Activated CD8-positive, alpha-beta memory T cell treated with anti-CD3 and anti-CD28 coated beads, Interleukin-2, amount 50 U/mL, for 24 hours (primary cell): ENCODE data around the gene COA8.
"Not testable (repeated sequence)": the region's sequence is repeated elsewhere in the genome, so short reads cannot be mapped to it uniquely, and the experiment has no call there.

Experiments
- DNase-seq: peaks from one replicate; pipeline ENCODE4 v3.0.0-alpha.2; 2020; ENCODE audit errors: extremely low read depth

The COA8 gene

DNA sequence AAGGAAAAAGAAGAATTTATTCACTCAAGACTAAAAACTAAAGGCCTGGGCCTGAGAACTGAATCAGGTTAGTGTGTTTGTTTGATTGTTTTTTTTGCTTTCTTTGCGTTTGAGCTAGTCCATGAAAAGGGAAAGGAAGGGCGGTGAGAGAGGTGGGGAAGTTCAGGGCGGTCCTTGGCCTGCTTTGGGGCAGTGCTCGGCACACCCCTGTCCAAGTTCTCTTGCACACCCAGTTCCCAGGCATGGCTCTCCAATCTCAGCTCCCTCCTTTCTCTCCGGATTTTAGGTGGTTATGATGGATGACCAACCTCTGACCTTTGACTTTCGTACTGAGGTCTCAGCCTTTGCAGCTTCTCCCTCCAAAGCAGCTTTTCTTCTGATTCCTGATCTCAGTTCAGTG, 11.3 kb downstream of the COA8 start:
- no peak for DNase-seq

DNA sequence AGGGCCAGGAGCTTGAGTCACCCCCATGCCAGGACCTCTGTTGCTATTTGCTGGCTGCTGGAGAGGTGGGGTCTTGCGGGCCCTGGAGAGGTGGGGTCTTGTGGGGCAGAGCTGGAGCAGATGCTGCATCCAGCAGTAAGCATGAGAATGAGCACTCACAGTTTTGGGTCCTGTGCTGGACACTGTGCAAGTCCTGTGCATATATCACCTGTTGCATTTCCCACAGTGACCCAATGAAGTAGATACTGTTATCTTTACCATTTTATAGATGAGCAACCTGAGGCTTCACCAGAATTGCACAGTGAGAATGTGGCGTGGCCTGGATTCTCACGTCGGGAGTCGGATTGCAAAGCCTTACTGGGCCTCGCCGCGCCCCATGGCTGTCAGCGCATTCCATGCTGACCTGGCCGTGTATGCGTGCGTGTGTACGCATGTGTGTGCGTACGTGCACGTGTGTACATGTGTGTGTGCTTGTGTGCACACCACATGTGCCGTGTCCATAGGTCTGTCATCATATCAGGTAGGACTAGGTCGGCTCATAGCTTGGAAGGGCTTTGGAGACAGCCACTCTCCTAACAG, 12.0 kb downstream of the COA8 start:
- DNase-seq, result no peak

DNA sequence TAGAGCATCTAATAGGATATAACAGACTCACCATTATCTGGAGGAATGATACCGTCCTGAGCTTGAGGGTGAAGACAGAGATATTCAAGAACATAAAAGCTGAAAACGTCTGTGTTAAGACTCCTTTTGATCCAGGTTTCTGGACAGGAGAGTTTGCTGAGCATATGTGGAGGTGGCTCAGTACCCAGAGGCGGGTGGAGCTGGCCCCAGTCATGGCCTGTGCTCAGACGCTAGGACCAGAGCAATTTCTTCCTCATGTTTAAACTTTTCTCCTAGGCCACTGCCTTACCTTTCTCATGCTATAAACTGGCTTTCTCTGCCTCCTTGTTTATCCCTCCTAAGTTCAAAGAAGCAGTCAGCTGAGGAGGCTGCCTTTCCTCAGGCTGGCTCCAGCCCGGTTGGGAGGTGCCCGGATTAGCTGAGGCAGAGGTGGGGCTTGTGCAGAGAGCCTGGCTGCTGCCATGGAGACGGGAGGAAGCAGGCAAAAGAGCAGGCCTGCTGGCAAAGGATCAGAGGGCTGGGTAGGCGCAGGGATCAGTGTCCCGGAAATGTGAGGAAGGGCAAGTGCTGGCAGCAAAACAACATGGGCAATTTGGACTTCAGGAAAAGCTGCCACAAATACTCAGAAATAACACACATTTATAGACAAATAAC, 13.7 kb downstream of the COA8 start:
- DNase-seq, result no peak

DNA sequence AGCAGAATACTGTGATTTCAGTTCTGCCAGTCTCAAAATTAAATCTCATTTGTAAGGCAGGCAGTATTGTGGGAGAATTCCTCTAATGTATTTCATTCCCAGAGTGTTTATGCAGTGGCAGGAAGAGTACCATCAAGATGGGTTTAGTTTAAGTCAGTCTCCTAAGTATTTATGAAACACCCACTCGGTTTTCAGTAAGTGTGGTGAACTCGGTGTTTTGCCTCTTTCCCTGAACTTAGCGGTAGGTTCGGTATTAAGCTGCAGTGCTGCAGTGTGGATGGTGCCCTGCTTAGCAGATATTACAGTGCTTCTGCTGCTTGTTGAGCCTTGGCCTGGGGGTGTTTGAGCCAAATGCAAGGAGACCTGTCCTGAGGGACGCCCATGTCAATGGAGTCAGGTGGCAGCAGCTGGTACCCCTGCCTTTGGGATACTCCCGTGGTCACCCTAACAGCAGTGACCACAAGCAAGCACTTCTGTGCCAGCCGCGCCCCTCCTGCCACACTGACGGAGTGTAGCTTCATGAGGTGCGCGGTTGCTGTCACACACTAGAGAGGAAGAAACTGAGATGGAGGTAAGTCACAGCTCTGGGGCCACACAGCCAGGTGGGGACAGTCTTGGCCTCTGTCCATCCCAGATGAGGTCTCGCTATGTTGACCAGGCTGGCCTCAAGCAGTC, 15.8 kb downstream of the COA8 start:
- DNase-seq, result no peak

DNA sequence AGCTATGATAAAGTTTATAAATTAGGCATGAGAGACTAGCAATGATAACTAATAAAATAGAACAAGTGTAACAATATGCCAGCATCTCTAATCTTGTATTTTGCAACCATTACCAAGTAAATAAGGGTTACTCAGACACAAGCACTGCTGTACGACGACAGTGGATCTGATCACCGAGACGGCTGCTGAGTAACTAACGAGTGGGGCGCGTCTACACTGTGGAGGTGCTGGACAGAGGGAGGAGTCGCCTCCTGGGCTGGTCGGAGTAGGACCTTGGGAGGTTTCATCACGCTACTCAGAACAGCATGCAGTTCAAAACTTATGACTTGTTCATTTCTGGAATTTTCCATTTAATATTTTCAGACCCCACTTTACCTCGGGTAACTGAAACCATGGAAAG, 18.4 kb downstream of the COA8 start:
- DNase-seq, result no peak

DNA sequence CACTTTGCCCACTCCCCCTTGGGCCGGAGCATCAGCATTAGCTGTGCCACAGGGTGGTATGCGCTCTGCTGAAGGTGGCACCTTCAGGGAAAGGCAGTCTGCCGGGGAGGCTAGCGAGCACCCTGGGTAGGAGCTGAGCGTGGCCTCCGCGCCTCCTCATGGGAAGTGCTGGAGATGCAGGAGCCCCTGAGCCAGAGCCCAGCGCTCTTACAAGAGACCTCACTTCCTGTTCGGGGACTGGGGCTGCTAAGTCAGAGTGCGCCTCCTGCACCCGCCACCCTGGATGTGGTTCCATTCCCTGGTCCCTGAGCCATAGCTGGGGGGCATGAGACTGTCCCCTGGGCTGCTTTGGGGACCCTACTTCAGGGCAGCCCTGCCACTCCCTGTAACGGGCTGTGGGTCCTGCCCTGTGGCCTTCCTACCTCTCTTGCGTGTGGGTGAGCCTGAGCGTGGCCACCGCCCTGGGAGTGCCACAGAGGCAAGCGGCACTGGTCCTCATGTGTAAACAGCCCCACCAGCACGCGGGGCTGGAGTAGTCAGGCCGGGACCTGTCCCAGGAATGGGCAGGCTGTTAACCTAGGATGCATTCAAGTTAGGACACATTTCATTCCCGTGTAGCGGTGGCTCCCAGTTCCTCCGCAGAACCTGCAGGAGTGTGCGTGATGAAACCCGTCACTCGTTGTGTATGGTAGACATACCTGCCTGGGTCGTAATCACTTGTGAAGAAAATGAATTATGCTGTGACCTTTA, 19.4 kb downstream of the COA8 start:
- no peak for DNase-seq

DNA sequence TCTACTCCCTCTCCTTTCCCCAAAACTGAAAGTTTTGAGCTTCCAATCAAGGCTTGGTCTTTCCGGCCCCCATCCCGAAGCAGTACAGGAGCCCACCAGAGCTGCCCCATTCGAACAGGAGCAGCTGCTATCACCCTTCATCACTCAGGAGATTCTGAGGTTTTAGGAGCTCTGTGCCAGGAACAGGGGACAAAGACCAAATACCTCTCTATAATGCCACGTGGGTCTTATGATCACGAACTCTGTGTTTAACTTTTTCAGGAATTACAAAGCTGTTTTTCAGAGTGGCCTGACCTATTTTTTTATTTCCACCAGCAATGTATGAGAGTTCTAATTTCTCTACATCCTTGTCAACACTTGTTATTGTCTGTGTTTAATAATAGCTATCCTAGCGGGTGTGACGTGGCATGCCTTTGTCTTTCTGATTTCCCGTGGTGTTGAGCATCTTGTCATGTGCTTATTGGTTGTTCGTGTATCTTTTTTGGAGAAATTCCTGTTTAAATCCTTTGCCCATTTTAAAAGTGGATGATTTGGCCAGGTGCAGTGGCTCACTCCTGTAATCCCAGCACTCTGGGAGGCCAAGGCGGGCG, 21.7 kb downstream of the COA8 start:
- DNase-seq, result no peak

DNA sequence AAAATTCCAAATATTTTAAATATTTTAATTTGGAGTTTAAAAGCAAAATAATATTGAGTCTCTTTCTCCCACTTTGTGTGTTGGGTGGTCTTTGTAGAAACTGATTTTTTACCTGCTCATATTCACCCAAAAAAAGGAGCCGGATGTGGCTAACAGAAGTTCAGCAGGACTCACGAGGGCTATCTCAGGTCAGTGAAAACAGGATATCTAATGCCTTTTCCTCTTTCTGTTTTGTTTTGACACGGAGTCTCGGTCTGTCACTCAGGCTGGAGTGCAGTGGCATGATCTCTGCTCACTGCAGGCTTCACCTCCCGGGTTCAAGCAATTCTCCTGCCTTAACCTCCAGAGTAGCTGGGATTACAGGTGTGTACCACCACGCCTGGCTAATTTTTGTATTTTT, 30.8 kb downstream of the COA8 start:
- DNase-seq, result no peak

DNA sequence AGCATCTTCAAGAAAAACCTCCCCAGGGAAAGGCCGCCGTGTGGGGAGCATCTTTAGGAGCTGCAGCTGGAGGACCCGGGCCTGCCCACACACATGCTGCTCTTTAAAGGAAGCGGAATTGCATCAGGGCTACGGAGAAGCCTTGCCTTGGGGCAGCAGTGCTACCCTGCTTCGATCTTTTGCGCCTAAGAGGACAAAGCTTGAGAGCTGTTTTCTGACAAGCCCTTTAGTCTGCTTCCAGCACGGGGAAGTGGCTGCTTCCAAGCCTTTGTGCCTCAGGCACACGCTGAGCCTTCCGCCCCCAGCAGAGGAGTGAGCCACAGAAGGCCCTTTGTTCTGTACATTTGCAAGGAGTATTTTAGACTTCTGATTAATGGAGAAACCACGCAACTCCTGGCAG, 31.5 kb downstream of the COA8 start:
- no peak for DNase-seq

DNA sequence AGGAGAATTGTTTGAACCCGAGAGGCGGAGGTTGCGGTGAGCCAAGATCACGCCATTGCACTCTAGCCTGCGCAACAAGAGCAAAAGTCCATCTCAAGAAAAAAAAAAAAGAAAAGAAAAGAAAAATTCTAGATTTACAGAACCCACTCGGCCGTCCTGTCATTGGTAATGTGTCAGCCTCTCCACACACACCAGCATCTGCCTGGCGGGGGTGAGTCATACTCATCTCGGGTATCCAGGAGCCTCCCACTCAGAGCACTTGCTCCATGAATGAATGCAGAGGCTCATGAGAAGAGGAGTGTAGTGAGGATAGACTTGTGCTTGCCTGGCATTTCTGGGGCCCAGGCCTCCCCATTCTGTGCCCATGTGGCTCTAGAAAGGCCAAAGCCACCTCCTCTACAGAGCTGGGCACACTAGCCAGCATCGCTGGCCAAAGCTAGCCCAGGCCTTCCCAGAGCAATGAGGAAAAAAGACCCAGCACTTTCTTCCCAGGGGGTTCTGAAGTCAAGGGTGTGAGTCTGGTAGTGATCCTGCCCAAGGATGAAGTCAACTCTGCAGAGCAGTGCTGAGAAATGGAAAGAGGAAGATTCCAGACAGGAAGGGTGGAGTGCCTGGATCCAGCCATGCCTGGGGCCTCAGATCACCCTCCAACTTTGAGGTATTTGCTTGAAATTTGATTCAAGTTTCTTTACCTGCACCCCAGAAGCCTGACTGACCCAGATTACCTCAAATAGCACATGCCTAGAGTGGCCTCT, 35.0 kb downstream of the COA8 start:
- no peak for DNase-seq

DNA sequence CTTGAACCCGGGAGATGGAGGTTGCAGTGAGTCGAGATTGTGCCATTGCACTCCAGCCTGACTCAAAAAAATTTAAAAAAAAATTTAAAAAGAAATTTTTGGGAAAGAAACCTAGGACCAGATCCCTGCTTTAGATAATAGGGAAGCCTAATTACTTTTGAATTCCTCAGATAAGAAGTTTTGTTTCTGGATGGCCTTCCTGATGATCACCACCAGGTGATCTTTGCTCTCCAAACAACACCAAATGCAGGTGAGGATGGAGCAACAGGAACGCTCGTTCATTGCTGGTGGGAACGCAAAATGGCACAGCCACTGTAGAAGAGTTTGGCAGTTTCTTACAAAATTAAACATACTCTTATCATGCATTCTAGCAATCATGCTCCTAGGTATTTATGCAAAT, 37.7 kb downstream of the COA8 start:
- no peak for DNase-seq

DNA sequence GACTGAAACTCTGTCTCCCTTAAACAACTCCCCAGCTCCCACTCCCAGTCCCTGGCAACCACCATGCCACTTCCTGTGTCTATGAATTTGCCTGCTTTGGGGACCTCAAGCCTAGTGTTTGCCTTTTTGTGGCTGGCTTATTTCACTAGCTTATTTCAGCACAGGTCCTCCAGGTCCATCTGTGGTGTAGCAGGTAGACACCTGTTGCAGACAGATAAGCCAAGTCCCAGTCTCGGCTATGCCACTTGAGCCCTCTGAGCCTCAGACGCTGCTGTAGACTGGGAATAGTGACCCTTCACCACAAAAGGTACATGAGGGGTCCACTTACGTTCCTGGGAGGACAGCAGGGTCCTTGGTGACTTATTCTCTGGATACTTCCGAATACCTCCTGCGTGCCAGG, 41.9 kb downstream of the COA8 start:
- DNase-seq, result no peak

DNA sequence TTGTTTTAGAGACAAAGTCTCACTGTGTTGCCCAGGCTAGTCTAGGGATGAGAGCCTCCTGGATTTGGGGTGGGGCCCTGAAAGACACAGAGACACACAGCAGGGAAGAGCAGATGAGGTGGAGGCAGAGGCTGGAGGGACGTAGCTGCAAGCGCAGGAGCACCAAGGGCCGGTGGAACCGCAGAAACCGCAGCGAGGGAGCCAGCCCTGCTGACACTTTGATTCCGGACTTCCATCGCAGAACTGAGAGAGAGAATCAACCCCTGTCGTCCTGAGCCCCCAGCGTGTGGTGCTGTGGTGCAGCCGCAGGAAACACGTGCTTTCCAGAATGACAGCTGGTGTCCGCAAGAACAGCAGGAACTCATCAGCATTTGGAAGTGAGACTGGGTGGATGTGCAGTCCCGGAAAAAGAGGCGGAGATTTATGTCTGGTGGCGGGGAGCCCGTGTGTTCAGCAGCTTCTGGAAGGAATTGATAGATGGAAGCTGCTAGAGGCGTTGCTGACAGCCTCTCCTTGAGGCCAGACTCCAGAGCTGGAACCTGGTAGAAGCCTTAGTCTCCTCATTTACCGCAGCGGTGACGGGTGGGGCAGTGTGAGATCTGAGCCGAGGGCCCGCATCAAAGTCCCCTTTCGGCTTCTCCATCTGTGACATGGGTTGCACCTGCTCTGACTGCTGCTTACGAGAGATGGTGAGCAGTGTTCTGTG, 44.4 kb downstream of the COA8 start:
- DNase-seq, result no peak

DNA sequence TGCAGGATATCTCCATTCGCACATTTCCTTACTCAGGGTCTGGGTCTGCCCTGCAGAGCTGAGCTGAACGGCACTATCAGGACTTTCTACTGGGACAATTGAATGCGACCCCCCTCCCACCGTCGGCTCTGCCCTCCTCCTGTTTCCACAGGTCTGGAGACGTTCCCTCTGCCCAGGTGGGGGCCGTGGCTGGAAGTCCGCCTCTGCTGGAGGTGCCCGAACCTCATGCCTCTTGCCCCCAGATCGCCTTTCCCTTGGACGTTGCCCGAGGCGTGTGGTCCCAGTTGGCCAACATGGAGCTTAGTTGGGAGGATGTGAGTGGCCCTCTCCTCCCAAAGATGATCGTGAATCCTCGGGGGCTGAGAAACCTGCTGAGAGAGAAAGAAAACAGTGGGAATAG, 45.1 kb downstream of the COA8 start:
- DNase-seq, result no peak

DNA sequence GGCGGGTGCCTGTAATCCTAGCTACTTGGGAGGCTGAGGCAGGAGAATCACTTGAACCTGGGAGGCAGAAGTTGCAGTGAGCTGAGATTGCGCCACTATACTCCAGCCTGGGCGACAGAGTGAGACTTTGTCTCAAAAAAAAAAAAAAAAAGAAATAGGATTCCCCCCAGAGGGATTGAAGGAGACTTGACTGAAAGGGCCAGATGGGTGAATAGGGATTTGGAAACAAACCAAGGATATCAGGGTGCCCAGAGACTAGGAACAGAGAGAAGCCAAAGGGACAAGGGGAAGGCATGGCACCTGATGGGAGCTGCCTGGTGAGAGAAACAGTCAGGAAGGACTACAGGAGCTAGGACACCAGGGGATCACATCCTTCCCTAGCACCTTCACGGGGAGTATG, 46.3 kb downstream of the COA8 start:
- DNase-seq, result not testable (repeated sequence)

DNA sequence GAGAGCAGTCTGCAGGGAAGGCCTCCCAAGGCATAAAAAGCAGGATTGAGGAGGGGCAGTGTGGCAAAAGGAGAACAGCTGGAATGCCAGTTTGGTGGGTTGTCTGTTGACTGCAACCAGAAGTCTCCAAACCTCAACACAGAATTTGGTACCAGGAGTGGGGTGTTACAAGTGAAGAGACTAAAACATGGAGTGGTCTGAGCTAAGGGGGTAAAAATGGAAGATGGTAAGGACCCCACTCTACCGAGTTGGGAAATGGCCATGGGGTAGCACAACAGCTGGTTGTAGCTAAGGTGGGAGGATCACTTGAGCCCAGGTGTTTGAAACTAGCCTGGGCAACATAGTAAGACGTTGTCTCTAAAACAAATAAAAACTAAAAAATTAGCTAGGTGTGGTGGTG, 48.5 kb downstream of the COA8 start:
- no peak for DNase-seq

DNA sequence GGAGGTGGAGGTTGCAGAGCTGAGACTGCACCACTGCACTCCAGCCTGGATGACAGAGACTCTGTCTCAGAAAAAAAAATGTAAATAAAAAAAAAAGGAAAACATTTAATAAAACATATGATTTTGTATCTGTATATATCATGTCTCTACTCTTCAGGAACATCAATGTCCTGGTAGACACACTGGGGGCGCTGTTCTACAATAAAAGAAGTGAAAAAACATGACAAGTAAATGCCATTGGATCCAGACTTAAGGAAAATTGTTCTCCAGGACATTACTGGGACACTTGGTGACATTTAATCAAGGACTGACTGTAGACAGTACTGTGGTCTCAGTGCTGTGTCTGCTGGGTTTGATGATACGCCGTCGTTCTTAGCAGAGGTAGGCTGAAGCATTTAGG, 50.8 kb downstream of the COA8 start:
- no peak for DNase-seq

DNA sequence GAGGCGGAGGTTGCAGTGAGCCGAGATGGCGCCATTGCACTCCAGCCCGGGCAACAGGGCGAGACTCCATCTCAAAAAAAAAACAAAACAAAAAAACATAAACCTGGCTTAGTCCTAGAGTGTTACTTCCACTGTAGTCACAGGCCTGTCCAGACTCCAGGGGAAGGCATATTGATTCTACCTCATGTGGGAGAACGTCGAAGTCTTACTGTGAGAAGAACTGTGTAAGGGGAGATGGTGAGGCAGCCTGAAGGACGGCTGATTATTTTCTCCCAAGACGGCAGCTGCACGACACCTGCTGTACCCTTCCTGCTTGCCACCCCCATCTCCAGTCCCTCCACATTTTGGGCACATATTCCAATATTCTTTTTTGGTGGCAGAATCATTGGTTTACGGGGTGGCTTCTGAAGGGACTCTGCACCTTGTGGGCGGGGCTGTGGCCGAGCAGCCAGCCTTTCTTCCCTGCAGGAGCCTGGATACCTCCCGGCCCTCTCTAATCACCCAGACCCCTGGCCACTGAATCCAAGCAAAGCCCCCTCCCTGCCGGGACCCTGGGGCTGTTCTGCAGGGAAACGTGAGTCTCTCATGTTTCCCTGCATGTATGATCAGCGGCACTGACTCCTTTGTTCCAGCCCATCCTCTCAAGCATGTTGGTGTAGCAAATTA, 54.0 kb downstream of the COA8 start:
- DNase-seq, result no peak

DNA sequence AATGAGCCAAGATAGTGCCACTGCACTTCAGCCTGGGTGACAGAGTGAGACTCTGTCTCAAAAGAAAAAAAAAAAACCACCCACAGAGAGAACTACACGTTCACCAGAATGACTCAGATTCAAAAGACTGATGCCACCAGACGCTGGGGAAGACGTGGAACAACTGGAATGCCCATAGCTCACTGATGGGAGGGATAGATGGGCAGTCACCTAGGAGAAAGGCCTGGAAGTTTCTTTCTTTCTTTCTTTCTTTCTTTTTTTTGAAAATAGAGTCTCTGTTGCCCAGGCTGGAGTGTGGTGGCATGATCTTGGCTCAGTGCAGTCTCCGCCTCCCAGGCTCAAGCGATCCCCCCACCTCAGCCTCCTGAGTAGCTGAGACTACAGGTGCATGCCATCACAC, 56.3 kb downstream of the COA8 start:
- no peak for DNase-seq

DNA sequence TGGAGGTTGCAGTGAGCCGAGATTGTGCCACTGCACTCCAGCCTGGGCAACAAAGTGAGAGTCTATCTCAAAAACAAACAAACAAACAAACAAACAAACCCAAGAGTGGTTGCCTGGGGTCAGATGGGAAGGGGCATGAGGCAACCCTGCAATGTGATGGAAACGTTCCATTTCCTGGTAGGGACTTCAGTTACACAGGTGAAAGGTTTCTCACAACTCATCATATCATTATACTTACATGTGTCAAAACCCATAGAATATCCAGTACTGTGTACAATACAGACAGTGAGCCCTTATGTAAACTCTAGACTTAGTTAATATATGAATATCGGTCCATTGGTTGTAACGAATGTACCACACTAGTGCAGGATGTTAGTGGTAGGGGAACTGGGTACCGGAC, 59.1 kb downstream of the COA8 start:
- DNase-seq, result no peak

DNA sequence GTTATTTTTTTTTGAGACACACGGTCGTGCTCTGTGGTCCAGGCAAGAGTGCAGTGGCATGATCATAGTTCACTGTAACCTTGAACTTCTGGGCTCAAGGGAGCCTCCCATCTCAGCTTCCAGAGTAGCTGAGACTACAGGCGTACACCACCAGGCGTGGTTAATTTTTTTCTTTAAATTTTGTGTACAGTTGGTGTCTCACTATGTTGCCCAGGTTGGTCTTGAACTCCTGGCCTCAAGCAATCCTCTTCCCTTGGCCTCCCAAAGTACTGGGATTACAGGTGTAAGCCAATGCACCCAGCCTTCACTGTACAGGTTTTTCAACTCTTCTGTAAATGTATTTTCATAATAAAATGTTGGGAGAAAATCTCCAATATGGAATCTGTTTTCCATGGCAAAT, 60.5 kb downstream of the COA8 start:
- DNase-seq, result no peak
